ENCODE measurements around the gene GNG7.

Gene GNG7

DNA sequence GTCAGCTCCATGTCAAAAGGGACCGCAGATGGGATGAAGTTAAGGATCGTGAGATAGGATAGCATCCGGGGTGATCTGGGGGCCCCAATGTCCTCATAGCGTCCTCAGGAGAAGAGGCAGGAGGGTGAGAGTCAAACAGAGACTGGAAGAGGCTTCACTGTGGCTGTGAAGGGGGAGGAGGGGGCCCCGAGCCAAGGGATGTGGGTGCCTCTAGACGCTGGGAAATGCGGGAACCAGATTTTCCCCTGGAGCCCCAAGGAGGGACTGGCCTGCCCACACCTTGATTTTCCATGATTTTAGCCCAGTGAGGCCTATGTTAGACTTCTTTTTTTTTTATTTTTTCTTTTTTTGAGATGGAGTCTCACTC, 61.2 kb downstream of the GNG7 start:
- H3K27ac ChIP-seq (ENCODE audit: low read depth, low read length) = no peak overlapping the region
- no peak overlapping the region for H3K4me3 ChIP-seq (ENCODE audit: low read length)
- peaks cover 11% of the 10 kb centered on the region for H3F3A ChIP-seq (ENCODE audit: control insufficient read depth, insufficient read depth)
- peaks cover 54% of the 10 kb centered on the region for H3K36me3 ChIP-seq (ENCODE audit: control insufficient read depth, low read length)
- H3K79me2 ChIP-seq (ENCODE audit: control insufficient read depth, low read length) = peaks cover 70% of the 10 kb centered on the region
- TF ChIP-seq, protein P1, sequence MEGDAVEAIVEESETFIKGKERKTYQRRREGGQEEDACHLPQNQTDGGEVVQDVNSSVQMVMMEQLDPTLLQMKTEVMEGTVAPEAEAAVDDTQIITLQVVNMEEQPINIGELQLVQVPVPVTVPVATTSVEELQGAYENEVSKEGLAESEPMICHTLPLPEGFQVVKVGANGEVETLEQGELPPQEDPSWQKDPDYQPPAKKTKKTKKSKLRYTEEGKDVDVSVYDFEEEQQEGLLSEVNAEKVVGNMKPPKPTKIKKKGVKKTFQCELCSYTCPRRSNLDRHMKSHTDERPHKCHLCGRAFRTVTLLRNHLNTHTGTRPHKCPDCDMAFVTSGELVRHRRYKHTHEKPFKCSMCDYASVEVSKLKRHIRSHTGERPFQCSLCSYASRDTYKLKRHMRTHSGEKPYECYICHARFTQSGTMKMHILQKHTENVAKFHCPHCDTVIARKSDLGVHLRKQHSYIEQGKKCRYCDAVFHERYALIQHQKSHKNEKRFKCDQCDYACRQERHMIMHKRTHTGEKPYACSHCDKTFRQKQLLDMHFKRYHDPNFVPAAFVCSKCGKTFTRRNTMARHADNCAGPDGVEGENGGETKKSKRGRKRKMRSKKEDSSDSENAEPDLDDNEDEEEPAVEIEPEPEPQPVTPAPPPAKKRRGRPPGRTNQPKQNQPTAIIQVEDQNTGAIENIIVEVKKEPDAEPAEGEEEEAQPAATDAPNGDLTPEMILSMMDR (IDR thresholded peaks at IDR 0.05; ENCODE audit: low read depth, low read length, poor library complexity, severe bottlenecking) = no peak
- no peak for TF ChIP-seq EZH2phosphoT487 (IDR thresholded peaks at IDR 0.05; ENCODE audit: borderline replicate concordance, low read length)
- H3K4me2 ChIP-seq (ENCODE audit: low read length) = no peak overlapping the region
- H3K9me3 ChIP-seq (ENCODE audit: control insufficient read depth, insufficient read depth, low read length) = no peaks in the 10 kb centered on the region
- H3K27me3 ChIP-seq (ENCODE audit: control insufficient read depth, low read length) = no peaks in the 10 kb centered on the region
- H4K20me1 ChIP-seq (ENCODE audit: control insufficient read depth, insufficient read depth, low read depth, low read length) = peaks cover 16% of the 10 kb centered on the region; the same call in 1 of the 2 replicates
- peaks cover 46% of the 10 kb centered on the region for H3K4me1 ChIP-seq (ENCODE audit: control insufficient read depth, low read length)
- no peaks in the 10 kb centered on the region for H3K9me2 ChIP-seq (replicated peaks; ENCODE audit: control insufficient read depth, low read length)

DNA sequence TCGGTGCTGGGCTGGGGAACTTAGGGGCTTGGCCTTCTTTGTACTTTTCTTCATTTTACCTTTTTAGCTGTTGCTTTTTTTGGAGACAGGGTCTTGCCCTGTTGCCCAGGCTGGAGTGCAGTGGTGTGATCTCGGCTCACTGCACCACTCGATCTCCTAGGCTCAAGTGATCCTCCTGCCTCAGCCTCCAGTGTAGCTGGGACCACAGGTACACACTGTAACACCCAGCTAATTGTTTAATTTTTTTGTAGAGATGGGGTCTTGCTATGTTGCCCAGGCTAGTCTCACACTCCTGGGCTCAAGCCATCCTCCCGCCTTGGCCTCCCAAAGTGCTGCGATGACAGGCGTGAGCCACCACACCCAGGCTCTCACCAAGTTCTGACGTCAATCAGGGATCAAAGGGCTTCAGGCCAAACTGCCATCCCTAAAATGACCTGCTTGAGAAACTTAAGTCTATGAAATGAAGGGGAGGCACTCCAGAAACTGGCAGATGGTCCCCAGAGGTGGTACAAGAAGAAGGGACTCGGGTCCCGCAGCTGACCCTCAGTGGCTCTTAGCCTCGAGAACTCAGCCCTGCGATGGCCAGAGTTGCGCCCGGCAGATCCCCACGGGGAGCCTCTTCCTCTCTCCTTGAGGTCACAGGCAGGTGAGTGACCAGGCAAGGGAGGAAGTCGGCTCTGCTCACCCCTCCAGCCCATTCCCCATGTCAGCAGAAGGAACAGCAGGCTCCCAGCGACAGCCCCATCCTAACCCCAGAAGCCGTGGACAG, 61.7 kb downstream of the GNG7 start:
- H3K27me3 ChIP-seq (ENCODE audit: control insufficient read depth, low read length) = no peaks in the 10 kb centered on the region
- no peak overlapping the region for H3K4me3 ChIP-seq (ENCODE audit: low read length)
- H3K9me2 ChIP-seq (replicated peaks; ENCODE audit: control insufficient read depth, low read length) = no peaks in the 10 kb centered on the region
- H3K27ac ChIP-seq (ENCODE audit: low read depth, low read length) = no peak overlapping the region
- peaks cover 76% of the 10 kb centered on the region for H3K79me2 ChIP-seq (ENCODE audit: control insufficient read depth, low read length)
- H3K36me3 ChIP-seq (ENCODE audit: control insufficient read depth, low read length) = peaks cover 49% of the 10 kb centered on the region
- H3K9me3 ChIP-seq (ENCODE audit: control insufficient read depth, insufficient read depth, low read length) = no peaks in the 10 kb centered on the region
- H3K4me1 ChIP-seq (ENCODE audit: control insufficient read depth, low read length) = peaks cover 46% of the 10 kb centered on the region
- H4K20me1 ChIP-seq (ENCODE audit: control insufficient read depth, insufficient read depth, low read depth, low read length) = peaks cover 19% of the 10 kb centered on the region; the same call in 1 of the 2 replicates
- TF ChIP-seq, protein P1 (IDR thresholded peaks at IDR 0.05; ENCODE audit: low read depth, low read length, poor library complexity, severe bottlenecking) = no peak
- no peak for TF ChIP-seq EZH2phosphoT487 (IDR thresholded peaks at IDR 0.05; ENCODE audit: borderline replicate concordance, low read length)
- no peak overlapping the region for H3K4me2 ChIP-seq (ENCODE audit: low read length)
- peaks cover 11% of the 10 kb centered on the region for H3F3A ChIP-seq (ENCODE audit: control insufficient read depth, insufficient read depth)

DNA sequence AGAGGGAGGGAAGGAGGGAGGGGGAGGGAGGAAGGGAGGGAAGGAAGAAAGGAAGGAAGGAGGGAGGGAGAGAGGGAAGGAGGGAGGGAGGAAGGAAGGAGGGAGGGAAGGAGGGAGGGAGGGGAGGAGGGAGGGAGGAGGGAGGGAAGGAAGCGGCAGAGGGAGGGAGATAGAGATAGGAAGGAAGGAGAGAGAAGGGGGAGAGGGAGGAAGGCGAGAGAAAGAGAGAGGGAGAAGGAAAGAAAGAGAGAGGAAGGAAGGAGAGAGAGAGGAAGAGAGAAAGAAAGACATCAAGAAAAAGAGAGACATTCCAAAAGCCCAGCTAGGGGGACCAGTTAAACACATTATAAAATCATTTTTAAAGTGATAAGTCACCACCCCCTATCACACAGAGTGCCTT, 62.5 kb downstream of the GNG7 start:
- H3K4me1 ChIP-seq (ENCODE audit: control insufficient read depth, low read length) = peaks cover 48% of the 10 kb centered on the region
- no peaks in the 10 kb centered on the region for H3K9me2 ChIP-seq (replicated peaks; ENCODE audit: control insufficient read depth, low read length)
- H3K9me3 ChIP-seq (ENCODE audit: control insufficient read depth, insufficient read depth, low read length) = no peaks in the 10 kb centered on the region
- H3K4me2 ChIP-seq (ENCODE audit: low read length) = no peak overlapping the region
- H3K36me3 ChIP-seq (ENCODE audit: control insufficient read depth, low read length) = peaks cover 43% of the 10 kb centered on the region
- no peak overlapping the region for H3K27ac ChIP-seq (ENCODE audit: low read depth, low read length)
- TF ChIP-seq, protein P1 (IDR thresholded peaks at IDR 0.05; ENCODE audit: low read depth, low read length, poor library complexity, severe bottlenecking) = no peak
- TF ChIP-seq EZH2phosphoT487 (IDR thresholded peaks at IDR 0.05; ENCODE audit: borderline replicate concordance, low read length) = no peak
- H3K79me2 ChIP-seq (ENCODE audit: control insufficient read depth, low read length) = peaks cover 83% of the 10 kb centered on the region
- peaks cover 19% of the 10 kb centered on the region; the same call in 1 of the 2 replicates for H4K20me1 ChIP-seq (ENCODE audit: control insufficient read depth, insufficient read depth, low read depth, low read length)
- H3K27me3 ChIP-seq (ENCODE audit: control insufficient read depth, low read length) = no peaks in the 10 kb centered on the region
- H3K4me3 ChIP-seq (ENCODE audit: low read length) = no peak overlapping the region
- H3F3A ChIP-seq (ENCODE audit: control insufficient read depth, insufficient read depth) = peaks cover 11% of the 10 kb centered on the region

All from DOHH2 (cell line).